Dendritic cell treated with granulocyte-macrophage colony-stimulating factor and Interleukin-4, amounts not matched to agents 40 ng/mL and 50 ng/mL, for 4 days (primary cell): ENCODE measurements around the gene ZBTB46.

ENCODE experiments used
- H3K27ac Mint-ChIP-seq: one replicate; pipeline ENCODE4 v1.8.0; 2022; ENCODE audit warnings: mild to moderate bottlenecking, mixed read lengths
- H3K27me3 Mint-ChIP-seq: one replicate; pipeline ENCODE4 v1.8.0; 2022; ENCODE audit warnings: mild to moderate bottlenecking, mixed read lengths
- H3K36me3 Mint-ChIP-seq: one replicate; pipeline ENCODE4 v1.8.0; 2022; ENCODE audit warnings: low read depth, mixed read lengths
- H3K4me1 Mint-ChIP-seq: one replicate; pipeline ENCODE4 v1.8.0; 2022; ENCODE audit warnings: low read depth, mixed read lengths
- H3K4me3 Mint-ChIP-seq: one replicate; pipeline ENCODE4 v1.8.0; 2022; ENCODE audit warnings: mild to moderate bottlenecking, moderate library complexity, mixed read lengths
- H3K9me3 Mint-ChIP-seq: one replicate; pipeline ENCODE4 v1.8.0; 2022; ENCODE audit warnings: mixed read lengths
- intact Hi-C: fragments of 100-400 bp; cut with micrococcal nuclease; formaldehyde crosslinking; loops from one replicate; pipeline ENCODE4 v1.15.0; 2022

ZBTB46 gene

DNA sequence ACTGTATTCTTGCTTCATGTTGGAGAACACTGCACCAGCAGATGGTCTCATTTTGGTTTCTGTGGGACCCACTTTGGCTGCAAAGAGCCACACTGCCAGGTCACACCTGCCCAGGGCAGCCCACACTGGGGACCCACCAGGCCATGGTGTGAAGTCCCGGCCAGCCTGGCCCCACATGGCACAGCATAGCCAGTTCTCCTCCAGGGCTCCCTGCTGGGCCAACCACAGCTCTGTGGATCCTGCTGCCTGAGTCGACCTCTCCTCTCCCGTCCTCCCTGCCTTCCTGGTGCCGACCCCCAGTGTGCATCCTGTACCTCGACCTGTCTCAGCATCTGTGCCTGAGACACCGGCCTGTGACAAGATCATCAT is 126.3 kb downstream of the ZBTB46 start:
- no peaks in the 10 kb centered on the region for H3K9me3 Mint-ChIP-seq
- no peaks in the 10 kb centered on the region for H3K27me3 Mint-ChIP-seq
- no peak overlapping the region for H3K4me3 Mint-ChIP-seq
- intact Hi-C loops, result no loop called here
- no peak overlapping the region for H3K27ac Mint-ChIP-seq
- peaks cover 36% of the 10 kb centered on the region for H3K4me1 Mint-ChIP-seq
- peaks cover 85% of the 10 kb centered on the region for H3K36me3 Mint-ChIP-seq

DNA sequence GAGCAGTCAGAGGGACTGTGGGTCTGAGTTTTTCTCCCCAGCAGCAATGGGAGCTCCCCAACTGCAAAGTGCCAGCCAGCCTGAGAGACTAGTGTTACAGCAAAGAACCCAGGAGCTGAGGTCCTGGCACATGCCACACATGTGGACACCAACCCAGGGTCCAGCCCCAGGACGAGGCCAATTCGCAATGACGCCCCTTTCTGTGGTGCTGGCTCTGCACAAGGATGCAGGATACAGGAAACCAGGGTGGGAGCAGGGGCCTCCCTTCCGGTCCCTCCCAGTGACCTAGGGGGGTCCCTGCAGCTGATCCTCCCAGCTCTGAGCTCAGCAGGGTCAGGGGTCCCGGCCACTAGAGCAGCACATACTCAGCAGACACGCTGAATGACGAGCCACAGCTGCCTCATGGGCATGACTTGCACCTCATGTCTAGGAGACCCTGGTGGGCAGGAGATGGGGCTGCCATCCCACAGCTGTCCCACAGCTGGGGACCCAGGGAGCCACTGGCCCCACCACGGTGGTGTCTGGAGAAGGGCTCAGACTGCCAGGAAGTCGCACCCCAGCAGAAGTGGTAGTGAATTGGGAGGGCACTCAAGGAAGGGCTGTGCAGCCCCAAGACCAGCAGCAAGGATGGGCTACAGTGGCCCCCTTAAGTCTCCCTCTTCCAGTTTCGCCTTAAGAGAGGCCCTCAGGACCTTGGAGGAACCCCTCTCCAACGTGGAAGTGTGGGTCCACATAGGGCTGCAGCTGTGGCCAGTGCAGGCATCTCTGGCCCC is 126.9 kb downstream of the ZBTB46 start:
- H3K4me3 Mint-ChIP-seq, result no peak overlapping the region
- H3K27ac Mint-ChIP-seq, result no peak overlapping the region
- H3K36me3 Mint-ChIP-seq, result peaks cover 85% of the 10 kb centered on the region
- peaks cover 36% of the 10 kb centered on the region for H3K4me1 Mint-ChIP-seq
- H3K27me3 Mint-ChIP-seq, result no peaks in the 10 kb centered on the region
- H3K9me3 Mint-ChIP-seq, result no peaks in the 10 kb centered on the region
- intact Hi-C loops, result no loop called here

DNA sequence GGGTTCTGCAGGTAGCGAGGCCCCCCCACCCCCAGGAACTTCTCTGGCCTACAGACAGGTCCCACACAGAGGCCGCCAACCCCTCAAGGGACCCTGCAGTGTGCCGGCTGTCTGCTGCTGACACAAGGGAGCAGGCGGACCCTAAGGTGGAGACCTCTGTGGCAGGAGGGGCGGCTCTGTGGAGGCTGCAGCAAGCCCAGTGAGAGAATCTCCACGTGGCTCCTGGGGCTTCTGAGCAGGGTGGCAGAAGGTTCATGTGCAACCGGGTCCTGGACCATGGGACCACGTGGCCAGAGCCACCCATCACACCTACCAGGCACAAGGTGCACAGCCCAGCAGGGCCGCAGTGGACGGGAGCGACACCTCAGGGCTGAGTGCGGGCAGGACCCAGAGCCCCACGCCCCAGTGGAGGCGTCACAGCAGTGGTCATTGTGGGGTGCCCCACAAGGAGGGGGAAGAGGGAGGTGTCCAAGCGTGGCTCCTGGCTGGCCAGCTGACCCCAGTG is 127.5 kb downstream of the ZBTB46 start:
- H3K36me3 Mint-ChIP-seq, result peaks cover 84% of the 10 kb centered on the region
- intact Hi-C loops, result no loop called here
- no peak overlapping the region for H3K4me3 Mint-ChIP-seq
- no peak overlapping the region for H3K27ac Mint-ChIP-seq
- H3K27me3 Mint-ChIP-seq, result no peaks in the 10 kb centered on the region
- peaks cover 34% of the 10 kb centered on the region for H3K4me1 Mint-ChIP-seq
- H3K9me3 Mint-ChIP-seq, result no peaks in the 10 kb centered on the region

DNA sequence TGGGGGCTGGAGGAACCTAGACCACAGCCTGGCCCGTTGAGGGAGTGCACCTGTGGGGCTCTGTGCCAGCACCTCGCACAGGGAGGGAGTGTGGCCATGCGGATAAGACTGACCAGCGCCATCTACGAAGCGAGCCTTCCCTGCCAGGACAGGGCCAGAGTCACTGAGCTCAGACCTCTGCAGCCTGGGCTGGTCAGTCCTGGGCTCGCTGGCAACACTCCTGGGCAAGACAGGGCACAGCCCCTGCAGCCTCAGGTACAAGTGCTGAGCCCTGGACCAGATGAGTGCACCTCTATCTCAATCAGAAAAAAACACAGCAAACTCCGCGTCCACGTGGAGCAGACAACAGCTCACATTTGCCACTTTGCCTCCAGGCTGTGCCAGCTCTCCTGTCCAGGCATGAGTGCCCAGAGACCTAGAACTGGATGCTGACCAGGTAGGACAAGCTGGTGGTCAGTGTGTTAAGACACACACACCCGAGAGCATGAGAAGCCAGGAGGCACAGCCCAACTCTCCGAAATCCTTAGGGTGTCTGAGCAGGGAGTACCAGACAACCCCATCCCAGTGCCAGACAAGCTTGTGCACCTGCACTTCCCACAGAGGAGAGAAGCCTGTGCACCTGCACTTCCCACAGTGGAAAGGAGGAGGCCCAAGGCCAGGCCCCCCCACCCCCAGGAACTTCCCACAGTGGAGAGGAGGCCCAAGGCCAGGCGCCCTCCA is 128.2 kb downstream of the ZBTB46 start:
- no peaks in the 10 kb centered on the region for H3K27me3 Mint-ChIP-seq
- peaks cover 84% of the 10 kb centered on the region for H3K36me3 Mint-ChIP-seq
- H3K9me3 Mint-ChIP-seq, result no peaks in the 10 kb centered on the region
- intact Hi-C loops, result no loop called here
- peaks cover 36% of the 10 kb centered on the region for H3K4me1 Mint-ChIP-seq
- no peak overlapping the region for H3K4me3 Mint-ChIP-seq
- H3K27ac Mint-ChIP-seq, result no peak overlapping the region

DNA sequence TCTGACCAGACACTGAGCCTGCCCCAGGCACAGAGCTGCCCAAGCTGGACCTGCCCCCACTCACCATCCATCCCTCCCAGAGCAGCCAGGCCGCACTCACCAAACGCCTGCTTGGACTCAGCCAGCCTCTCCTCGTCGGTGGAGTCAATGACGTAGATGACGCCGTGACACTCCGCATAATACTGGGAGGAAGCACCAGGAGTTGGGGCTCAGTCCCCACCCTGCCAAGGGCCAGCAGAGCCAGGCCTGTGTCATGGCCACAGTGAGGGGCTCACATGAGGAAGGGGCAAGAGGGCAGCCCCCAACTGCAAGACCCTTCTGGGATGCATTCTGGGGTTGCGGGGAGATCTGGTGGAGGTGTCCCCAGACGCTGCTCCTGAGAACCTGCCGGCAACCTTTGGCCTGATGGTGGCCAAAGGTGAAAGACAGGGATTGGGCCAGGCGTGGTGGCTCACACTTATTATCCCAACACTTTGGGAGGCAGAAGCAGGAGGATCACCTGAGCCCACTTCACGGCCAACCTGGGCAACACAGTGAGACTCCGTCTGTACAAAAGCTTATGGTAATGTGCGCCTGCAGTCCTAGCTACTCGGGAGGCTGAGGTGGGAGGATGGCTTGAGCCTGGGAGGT is 128.9 kb downstream of the ZBTB46 start:
- Mint-ChIP-seq H3K36me3 (peaks cover 84% of the 10 kb centered on the region), H3K9me3 (no peaks in the 10 kb centered on the region), H3K4me3 (no peak overlapping the region), H3K27me3 (peaks cover 2% of the 10 kb centered on the region), H3K27ac (no peak overlapping the region), H3K4me1 (peaks cover 42% of the 10 kb centered on the region)
- intact Hi-C loops, result no loop called here

DNA sequence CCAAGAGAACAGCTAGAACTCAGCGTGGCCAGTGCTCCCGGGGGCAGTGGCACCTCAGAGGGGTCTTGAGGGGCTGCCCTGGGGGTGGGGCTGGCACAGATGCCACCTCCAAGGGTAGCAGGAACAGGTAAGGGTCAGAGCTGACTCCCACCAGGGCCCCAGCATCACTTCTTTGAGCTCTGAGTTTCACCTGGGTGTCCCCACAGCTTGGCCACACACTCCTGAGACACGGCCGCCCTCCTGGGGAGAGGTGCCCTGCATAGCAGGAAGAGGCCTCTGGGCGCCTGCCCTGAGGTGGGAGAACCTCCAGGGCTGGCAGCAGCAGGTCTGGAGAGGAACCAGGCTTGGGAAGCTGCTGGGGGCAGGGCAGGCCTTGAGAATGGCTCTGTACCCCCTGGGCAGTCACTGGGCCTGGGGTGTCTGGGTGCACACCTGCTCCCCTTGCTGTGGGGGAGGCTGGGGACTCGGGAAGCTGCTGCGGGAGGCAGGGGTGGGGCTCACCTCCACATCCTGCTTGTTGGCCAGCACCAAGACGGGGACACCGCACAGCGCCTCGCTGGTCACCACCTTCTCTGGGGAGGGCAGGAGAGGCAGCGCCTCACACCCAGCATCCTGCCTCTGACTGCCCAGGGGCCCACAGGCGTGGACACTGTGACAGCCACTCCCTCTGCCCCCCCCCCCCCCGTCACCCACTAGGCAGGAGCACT is 129.6 kb downstream of the ZBTB46 start:
- Mint-ChIP-seq H3K9me3 (no peaks in the 10 kb centered on the region), H3K27me3 (peaks cover 3% of the 10 kb centered on the region), H3K4me3 (no peak overlapping the region), H3K4me1 (peaks cover 42% of the 10 kb centered on the region), H3K36me3 (peaks cover 82% of the 10 kb centered on the region), H3K27ac (no peak overlapping the region)
- intact Hi-C loops, result no loop called here

DNA sequence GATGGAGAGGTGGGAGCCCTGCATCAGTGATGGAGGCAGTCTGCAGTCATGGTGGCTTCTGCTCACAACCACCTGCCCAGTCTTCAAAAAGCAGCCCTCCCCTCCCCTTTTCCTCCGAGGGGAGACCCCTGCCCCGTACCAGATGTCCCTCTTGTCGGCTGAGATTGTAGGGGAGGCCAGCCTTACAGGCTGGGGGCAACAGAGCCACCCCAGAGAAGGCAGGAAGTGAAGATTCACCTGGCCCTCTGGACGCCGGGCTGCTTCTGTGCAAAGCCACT is 130.1 kb downstream of the ZBTB46 start:
- Mint-ChIP-seq H3K36me3 (peaks cover 81% of the 10 kb centered on the region), H3K4me1 (peaks cover 42% of the 10 kb centered on the region), H3K27ac (no peak overlapping the region), H3K27me3 (peaks cover 3% of the 10 kb centered on the region), H3K4me3 (no peak overlapping the region), H3K9me3 (no peaks in the 10 kb centered on the region)
- intact Hi-C loops, result no loop called here

DNA sequence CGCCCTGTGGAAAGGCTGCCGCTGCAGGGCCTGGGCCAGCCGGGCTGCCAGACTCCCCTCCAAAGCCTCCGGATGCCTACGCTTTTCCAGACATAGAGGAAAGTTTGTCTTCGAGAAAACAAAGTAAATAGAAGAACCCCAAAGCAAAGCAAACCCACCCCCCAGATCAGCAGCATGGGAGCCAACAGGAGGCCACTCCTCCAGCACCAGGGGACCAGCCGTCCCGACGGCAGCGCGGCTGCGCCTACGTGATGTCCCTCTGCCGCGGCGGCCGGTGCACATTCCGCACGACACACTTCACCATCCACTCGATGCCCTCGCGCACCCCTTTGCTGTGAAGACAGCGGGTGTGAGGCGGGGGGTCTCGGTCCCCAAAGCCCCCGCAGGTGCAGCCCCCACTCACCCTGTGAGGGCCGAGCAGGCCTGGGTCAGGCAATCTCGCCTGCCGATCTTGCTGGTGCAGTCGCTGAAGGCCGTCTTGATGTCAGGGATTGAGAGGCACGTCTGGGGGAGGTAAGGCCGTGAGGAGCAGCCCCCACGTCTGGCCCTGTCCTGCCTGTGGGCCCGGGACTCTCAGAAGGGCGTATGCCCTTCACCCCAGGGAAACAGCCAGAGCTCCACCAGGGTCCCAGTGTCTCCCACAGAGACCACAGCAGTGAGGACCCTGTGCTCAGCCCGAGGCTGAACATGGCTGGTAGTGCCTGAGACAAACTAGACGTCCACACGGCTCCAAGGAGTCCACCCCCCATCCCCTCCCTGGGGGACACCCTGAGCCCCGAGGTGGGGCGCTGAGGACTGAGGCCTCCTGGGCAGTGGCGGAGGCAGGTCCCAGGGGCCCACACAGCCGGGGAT is 130.6 kb downstream of the ZBTB46 start:
- no peaks in the 10 kb centered on the region for H3K9me3 Mint-ChIP-seq
- H3K4me1 Mint-ChIP-seq, result peaks cover 45% of the 10 kb centered on the region
- peaks cover 81% of the 10 kb centered on the region for H3K36me3 Mint-ChIP-seq
- no peak overlapping the region for H3K4me3 Mint-ChIP-seq
- peaks cover 3% of the 10 kb centered on the region for H3K27me3 Mint-ChIP-seq
- H3K27ac Mint-ChIP-seq, result peak overlapping the region; percentile 46
- intact Hi-C loops, result no loop called here

DNA sequence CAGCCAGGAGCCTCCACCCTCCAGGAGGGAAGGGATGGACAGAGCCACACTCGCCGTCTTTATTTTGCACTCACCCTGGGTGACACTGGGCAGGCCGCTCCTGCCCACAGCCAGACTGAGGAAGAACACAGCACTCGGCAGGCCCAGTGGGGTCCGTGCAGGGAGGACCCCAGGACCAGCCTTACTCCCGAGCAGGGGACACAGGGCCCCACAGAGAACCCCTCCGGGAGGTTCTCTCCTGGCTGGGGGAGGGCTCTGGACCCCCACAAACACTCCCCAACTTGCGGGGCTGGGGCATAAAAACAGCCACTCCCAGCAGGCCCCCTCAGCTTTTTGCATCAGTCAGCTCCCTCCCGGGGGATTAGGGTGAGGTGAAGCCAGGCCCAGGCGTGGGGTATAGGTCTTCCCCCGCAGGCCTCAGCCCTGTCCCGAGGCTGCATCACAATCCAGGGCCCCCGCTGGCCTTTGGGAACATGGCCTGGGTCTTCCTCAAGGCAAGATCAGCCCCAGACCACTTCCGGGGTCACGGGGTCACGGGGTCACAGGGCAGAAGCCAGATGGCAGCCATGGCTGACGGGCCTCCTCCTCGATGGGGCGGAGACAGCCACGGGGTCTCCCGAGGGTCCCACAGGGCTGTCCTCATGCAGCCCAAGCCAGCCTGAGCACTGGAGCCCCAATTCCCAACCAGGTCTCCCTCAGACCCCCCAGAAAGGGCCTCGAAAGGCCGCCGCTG is 131.4 kb downstream of the ZBTB46 start:
- Mint-ChIP-seq H3K9me3 (no peaks in the 10 kb centered on the region), H3K4me3 (no peak overlapping the region), H3K27ac (peak overlapping the region; percentile 46), H3K27me3 (peaks cover 3% of the 10 kb centered on the region), H3K4me1 (peaks cover 42% of the 10 kb centered on the region), H3K36me3 (peaks cover 81% of the 10 kb centered on the region)
- intact Hi-C loops, result no loop called here

DNA sequence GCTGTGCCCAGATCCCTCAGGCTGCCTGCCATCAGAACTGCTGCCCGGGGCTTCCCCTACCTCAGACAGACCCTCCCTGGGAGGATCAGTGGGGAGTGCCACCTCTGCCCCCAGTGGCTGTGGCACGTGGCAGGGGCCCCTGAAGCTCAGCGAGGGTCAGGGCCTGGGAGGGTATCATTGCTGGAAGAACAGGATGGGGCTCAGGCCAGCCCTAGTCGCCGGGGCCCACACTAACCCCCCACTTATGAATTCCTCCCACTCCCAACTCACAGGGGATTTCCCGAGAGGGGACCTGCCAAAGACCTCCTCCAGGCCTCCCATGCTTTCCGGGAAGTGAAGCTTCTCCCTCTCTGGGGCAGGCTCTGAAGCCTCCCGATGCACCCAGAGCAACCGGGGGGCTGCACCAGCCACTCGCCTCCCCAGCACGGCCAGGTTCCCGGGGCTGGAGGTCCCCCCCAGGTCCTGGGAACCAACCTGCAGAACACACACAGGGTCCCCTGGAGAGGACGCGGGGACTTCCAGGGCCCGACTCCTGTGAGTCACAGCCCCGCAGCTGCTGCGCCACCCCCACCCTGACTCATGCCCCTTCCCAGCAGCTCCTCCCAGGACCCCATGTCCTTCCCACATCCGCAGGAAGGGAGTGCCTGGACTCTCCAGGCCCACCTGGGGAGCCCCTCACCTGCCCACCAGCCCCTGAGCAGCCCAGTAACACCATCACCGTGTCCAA is 132.2 kb downstream of the ZBTB46 start:
- peaks cover 42% of the 10 kb centered on the region for H3K4me1 Mint-ChIP-seq
- H3K9me3 Mint-ChIP-seq, result no peaks in the 10 kb centered on the region
- peaks cover 81% of the 10 kb centered on the region for H3K36me3 Mint-ChIP-seq
- peak overlapping the region; percentile 26 for H3K4me3 Mint-ChIP-seq
- peak overlapping the region; percentile 46 for H3K27ac Mint-ChIP-seq
- intact Hi-C loops, result no loop called here
- H3K27me3 Mint-ChIP-seq, result peaks cover 3% of the 10 kb centered on the region

DNA sequence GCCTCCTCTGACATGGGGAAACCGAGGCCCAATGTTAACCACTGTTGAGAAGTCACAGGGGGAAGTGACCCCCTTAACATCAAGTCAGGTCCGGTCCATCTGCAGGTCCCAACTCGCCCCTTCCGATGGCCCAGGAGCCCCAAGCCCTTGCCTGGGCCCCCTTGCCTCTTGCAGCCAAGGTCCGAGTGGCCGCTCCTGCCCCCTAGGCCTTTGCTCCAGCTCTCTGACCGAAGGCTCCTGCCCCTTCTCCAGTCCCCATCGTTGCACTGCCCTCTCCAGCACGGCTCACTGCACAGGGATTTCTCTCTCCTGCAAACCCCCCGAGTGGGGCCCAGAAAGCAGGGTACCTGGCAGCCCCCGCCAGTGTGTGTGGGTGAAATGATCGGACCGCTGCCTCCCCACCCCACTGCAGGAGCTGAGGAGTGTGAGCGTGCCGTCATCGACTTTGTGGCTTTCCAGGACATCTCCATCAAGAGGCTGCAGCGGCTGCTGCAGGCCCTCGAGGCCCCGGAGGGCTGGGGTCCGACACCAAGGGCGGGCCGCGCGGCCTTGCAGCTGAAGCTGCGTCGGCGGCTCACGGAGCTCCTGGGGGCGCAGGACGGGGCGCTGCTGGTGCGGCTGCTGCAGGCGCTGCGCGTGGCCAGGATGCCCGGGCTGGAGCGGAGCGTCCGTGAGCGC is 133.1 kb downstream of the ZBTB46 start:
- Mint-ChIP-seq H3K36me3 (peaks cover 85% of the 10 kb centered on the region), H3K9me3 (no peaks in the 10 kb centered on the region), H3K27ac (no peak overlapping the region), H3K27me3 (peaks cover 3% of the 10 kb centered on the region), H3K4me3 (no peak overlapping the region), H3K4me1 (peaks cover 42% of the 10 kb centered on the region)
- intact Hi-C loops, result no loop called here

DNA sequence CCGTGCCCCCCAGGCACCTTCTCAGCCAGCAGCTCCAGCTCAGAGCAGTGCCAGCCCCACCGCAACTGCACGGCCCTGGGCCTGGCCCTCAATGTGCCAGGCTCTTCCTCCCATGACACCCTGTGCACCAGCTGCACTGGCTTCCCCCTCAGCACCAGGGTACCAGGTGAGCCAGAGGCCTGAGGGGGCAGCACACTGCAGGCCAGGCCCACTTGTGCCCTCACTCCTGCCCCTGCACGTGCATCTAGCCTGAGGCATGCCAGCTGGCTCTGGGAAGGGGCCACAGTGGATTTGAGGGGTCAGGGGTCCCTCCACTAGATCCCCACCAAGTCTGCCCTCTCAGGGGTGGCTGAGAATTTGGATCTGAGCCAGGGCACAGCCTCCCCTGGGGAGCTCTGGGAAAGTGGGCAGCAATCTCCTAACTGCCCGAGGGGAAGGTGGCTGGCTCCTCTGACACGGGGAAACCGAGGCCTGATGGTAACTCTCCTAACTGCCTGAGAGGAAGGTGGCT is 133.7 kb downstream of the ZBTB46 start:
- Mint-ChIP-seq H3K27ac (peak overlapping the region; percentile 32), H3K4me3 (peak overlapping the region; percentile 60), H3K4me1 (peaks cover 45% of the 10 kb centered on the region), H3K9me3 (no peaks in the 10 kb centered on the region), H3K36me3 (peaks cover 87% of the 10 kb centered on the region), H3K27me3 (peaks cover 3% of the 10 kb centered on the region)
- intact Hi-C loops, result no loop called here
